ENCODE results near the gene PNPLA2.

The PNPLA2 gene

GRCh38 chr11:818396-819128 lies at the start of gene PNPLA2:
TSS of gene PNPLA2 (plus strand) at chr11:818914. CDS start at chr11:819719, 805 bp downstream.
- DNase-seq (ENCODE audit: insufficient read length, low spot score) = no peak
- no peak for TF ChIP-seq CTCF (IDR thresholded peaks at IDR 0.05; ENCODE audit: insufficient read depth, missing control alignments)
- no peak for FAIRE-seq

DNA sequence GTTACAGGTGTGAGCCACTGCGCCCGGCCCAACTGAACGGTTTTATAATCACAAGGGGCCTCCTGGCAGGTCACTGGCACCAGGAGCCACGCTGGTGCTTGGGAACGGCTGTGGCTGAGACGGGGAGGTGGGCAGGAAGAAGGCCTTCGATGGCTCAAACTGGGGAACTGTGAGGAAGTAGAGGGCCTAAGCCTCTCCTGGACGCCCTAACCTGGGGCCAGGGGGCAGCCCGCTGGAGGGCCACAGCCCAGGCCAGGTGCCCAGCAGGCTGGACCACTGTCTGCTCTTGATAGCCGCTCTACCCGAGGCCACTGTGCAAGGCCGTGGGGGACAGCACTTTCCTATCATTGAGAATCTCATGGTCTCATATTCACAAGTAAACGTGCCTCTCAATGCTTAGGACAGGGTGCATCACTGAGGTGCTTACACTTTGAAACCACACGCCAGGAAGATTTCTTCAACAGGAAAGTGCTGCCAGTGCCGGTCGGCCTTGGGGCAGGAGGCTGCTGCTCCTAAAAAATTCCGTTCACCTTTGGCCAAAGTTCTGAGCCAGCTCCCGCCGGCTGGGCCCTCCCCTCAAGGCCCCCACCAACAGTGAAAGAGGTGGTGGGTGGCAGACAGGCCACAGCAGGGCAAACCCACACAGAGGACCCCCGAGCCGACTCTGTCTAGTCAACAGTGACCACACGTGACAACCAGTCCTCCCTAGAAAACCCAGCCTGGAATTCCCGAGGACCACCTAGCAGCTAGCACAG lies 48.6 kb upstream of the PNPLA2 start:
- FAIRE-seq = no peak
- no peak for TF ChIP-seq CTCF (IDR thresholded peaks at IDR 0.05; ENCODE audit: insufficient read depth, missing control alignments)
- DNase-seq (ENCODE audit: insufficient read length, low spot score) = no peak

- DNase-seq (ENCODE audit: insufficient read length, low spot score) (no peak), FAIRE-seq (no peak)
- TF ChIP-seq CTCF (IDR thresholded peaks at IDR 0.05; ENCODE audit: insufficient read depth, missing control alignments) = no peak
Observed at GRCh38 chr11:770642-771616, 47.8 kb upstream of the PNPLA2 start.

GRCh38 chr11:771617-772204 lies 47.0 kb upstream of the PNPLA2 start:
- no peak for FAIRE-seq
- TF ChIP-seq CTCF (IDR thresholded peaks at IDR 0.05; ENCODE audit: insufficient read depth, missing control alignments) = no peak
- no peak for DNase-seq (ENCODE audit: insufficient read length, low spot score)

- DNase-seq (ENCODE audit: insufficient read length, low spot score) (no peak), FAIRE-seq (no peak)
- TF ChIP-seq CTCF (IDR thresholded peaks at IDR 0.05; ENCODE audit: insufficient read depth, missing control alignments) = no peak
Observed at GRCh38 chr11:772429-773390, 46.0 kb upstream of the PNPLA2 start.

- FAIRE-seq (no peak), DNase-seq (ENCODE audit: insufficient read length, low spot score) (no peak)
- TF ChIP-seq CTCF (IDR thresholded peaks at IDR 0.05; ENCODE audit: insufficient read depth, missing control alignments) = no peak
Observed at GRCh38 chr11:773425-773824, 45.3 kb upstream of the PNPLA2 start.
